Pancreas (tissue), 10 donors: Measurements from ENCODE around the gene CLEC18B. TPM values are rescaled to one million over a fixed set of nuclear protein-coding genes. Genes with fewer than 3 reads are reported as not detected.
A peak's percentile ranks its signal among the peaks of the same experiment; 100 is the strongest.
"Not testable (repeated sequence)": the region's sequence is repeated elsewhere in the genome, so short reads cannot be mapped to it uniquely, and the experiment has no call there.

Experiments
- ATAC-seq, 4 donors: fragments of 200-7000 bp; cut with Tn5 transposase; one replicate each; pipeline versions ENCODE4 v1.8.0 to v1.9.1; 2020; ENCODE audit warnings: mild to moderate bottlenecking in 4 of 4, moderate library complexity in 4 of 4
- DNase-seq, 6 donors: peaks; one replicate each; pipeline ENCODE4 v3.0.0-alpha.2; 2020
- FAIRE-seq: peaks from 2 replicates; lab custom pipeline; 2012; peaks lifted over from hg19 to GRCh38; lab: Jason Lieb, UNC
- H3K27ac ChIP-seq, 4 donors: fragments of 200-600 bp; sonication (generic); 1 replicate in 3 of 4; 2 replicates in 1 of 4; pipeline versions ENCODE4 v1.5.0 to v1.8.0; 2020
- H3K27me3 ChIP-seq, 4 donors: fragments of 200-600 bp; one replicate each; pipeline ENCODE4 v1.8.0; 2021
- H3K36me3 ChIP-seq, 3 donors: fragments of 200-600 bp; sonication (generic) in 1 of 3; one replicate each; pipeline versions ENCODE4 v1.5.0 to v1.8.0; 2020 to 2021
- H3K4me1 ChIP-seq, 3 donors: fragments of 200-600 bp; one replicate each; pipeline ENCODE4 v1.8.0; 2021
- H3K4me3 ChIP-seq, 4 donors: fragments of 200-600 bp; sonication (generic) in 2 of 4; one replicate each; pipeline versions ENCODE4 v1.5.0 to v1.8.0; 2020 to 2021
- H3K9me3 ChIP-seq, 4 donors: fragments of 200-600 bp; one replicate each; pipeline ENCODE4 v1.8.0; 2021
- WGBS, 2 donors: extraction: QIAGEN DNeasy Blood & Tissue Kit; methylation state at CpG; one replicate each; pipeline ENCODE4 v1.1.7; 2013; 5-methylcytosine and 5-hydroxymethylcytosine counted together
- intact Hi-C, 3 donors: fragments of 100-400 bp; cut with DNase I; formaldehyde crosslinking; loops; one replicate each; pipeline versions ENCODE4 v1.11.1 to v1.14.2; 2022
- polyA plus RNA-seq, 2 donors: library from polyadenylated mRNA; stranded (reverse); fragments of 200-250 nt; gene quantifications; one replicate each; pipeline ENCODE4 v1.2.3, GENCODE V29; 2013
- total RNA-seq, 6 donors: library from RNA; stranded (reverse); fragmentation: NEBNext Ultra II Directional in 4 of 6; extraction: Animal tissue kit (Norgen Biotek cat#: 25700) in 4 of 6; gene quantifications; one replicate each; pipeline versions ENCODE4 v1.2.1 to v1.2.4, GENCODE V29; 2021 to 2023
- donor health status: healthy with polysubstance abuse.
- donor health status: DM: no; HTN: no; CAD: no; lungs with moderate emphysema.
- donor health status: DM: no; HTN: no; CAD: no.
- donor health status: control.
- donor health status: control.
- donor health status: Bipolar disorder and iron deficiency.
- donor health status: DM: yes; HTN: yes; CAD: no.
- donor health status: DM: no; HTN: no; CAD: no.
- donor health status: DM: no; HTN: no; CAD: no.
- donor health status: DM: yes; HTN: yes; CAD: no.

CLEC18B gene
- total and polyA plus RNA-seq, 8 donors: 0.21 to 3.1 (median 0.97) TPM

DNA sequence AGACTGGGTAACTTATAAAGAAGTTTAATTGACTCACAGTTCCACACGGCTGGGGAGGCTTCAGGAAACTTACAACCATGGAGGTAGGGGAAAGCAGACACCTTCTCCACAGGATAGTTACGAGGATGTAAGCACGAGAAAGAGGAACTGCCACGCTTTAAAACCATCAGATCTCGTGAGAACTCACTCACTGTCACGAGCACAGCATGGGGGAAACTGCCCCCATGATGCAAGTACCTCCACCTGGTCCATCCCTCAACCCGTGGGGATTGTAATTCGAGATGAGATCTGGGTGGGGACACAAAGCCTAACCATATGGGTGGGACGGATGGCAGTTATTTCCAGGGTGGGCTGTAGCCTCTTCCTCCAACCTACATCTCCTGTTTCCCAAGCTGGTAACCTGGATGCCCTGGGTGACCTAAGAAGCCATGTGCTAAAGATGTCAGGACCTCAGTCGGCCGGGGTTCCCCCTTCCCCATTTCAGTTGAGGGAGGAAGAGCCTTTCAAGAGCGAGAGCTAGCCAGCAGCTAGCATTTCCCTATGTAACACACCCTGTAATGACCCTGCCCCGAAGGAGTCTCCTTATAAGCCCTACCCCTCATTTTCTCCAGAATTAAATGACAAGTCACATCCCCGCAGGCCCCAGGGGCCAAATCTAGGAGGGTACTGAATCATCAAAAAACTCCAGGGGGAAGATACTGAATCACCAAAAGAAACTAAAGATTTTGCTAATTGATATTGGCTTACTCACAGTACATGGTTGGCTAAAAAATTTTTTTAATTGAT, 16.9 kb downstream of the CLEC18B start:
- H3K27me3 ChIP-seq, FAIRE-seq, DNase-seq, intact Hi-C loops, H3K9me3 ChIP-seq, H3K4me3 ChIP-seq, H3K36me3 ChIP-seq, H3K27ac ChIP-seq, H3K4me1 ChIP-seq, ATAC-seq: not testable (repeated sequence)
- WGBS, 2 donors: 67 to 70% methylated on average over 6 of the region's 14 CpGs

DNA sequence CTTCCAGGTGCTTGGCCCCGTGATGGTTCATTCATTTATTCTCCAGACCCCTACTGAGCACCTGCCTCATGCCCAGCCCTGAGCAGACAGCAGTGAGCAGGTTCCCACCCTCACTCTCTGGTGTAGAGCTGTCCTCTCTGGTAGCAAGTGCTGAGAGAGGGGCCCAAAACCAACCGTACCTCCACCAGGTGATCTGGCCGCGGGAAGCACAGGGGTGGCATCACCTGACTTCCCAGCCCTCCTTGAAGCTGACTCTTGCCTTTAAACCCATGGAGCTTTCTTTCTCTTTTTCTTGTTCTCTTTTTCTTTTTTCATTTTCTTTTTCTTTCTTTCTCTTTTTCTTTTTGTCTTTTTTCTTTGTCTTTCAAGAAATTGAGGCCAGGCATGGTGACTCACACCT, 21.0 kb downstream of the CLEC18B start:
- H3K9me3 ChIP-seq, H3K4me1 ChIP-seq, H3K27me3 ChIP-seq, H3K4me3 ChIP-seq, H3K27ac ChIP-seq, intact Hi-C loops, H3K36me3 ChIP-seq, DNase-seq, ATAC-seq, FAIRE-seq: not testable (repeated sequence)
- 77 to 78% methylated on average over 3 of the region's 4 CpGs for WGBS, 2 donors

DNA sequence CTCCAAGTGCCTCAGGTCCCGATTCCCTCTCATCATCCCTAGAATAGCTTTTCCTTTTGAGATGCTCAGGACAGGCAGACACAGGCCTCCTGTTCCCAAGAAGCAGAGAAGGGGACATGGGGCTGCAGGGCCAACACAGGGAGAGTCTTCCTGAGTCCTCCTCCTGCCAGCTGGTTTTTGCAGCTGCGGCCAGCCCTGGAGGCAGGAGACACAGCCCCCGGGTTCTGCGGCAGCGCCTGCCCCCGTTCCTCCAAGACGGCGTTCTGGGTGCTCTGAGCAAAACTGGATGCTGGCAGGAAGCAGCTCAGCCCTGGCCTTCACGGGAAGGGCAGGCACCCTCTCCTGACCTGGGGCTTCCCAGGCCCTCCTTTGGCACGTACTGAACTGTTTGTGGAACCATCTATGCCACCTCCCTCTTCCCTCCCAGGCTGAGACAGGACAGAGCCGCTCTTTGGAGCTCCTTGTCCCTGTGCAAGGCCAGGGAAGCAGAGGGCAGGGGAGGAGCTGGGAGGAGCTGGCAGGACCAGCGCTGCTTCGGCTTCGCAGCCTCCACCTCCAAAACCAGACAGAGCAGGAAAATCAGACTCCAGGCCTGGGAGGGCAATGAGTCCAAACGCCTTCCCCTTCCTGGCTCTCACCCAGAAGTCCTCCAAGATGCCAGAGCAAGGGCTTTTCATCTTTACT, 22.9 kb downstream of the CLEC18B start:
- peak in 3 of 4 donors; percentile 18 to 43 (median 34) for ATAC-seq
- H3K4me1 ChIP-seq, intact Hi-C loops, H3K9me3 ChIP-seq, H3K27ac ChIP-seq, H3K4me3 ChIP-seq, H3K27me3 ChIP-seq, FAIRE-seq, H3K36me3 ChIP-seq: not testable (repeated sequence)
- WGBS, 2 donors: 59 to 68% methylated on average over 11 of the region's 15 CpGs
- peak in 1 of 6 donors; percentile 45 for DNase-seq

DNA sequence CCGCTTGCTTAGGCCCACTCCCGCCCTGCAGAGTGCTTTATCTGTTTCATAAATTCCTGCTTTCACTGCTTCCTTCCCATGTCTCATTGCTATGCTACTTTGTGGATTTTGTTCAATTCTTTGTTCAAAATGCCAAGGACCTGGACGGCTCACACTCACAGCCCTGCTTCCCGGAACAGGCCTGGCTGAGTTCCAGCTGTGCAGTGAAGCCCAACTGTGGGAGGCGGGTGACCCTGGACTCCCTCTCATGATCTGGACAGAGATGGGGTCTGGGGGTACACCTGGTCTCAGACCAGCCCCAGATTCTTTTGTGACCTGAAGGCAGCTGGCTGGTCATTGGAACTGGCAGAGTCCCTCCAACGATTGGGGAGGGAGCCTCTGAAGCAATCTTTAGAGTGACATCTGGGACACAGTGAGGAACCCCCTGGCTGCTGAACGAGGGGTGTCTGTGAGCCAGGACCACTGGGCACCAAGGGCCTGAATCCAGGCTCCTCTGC, 24.7 kb downstream of the CLEC18B start:
- FAIRE-seq, H3K4me1 ChIP-seq, H3K4me3 ChIP-seq, H3K9me3 ChIP-seq, intact Hi-C loops, H3K27ac ChIP-seq, H3K27me3 ChIP-seq, H3K36me3 ChIP-seq: not testable (repeated sequence)
- DNase-seq (peak in 4 of 6 donors; percentile 13 to 64 (median 54)), ATAC-seq (peak; percentile 53 to 82 (median 77))
- 26 to 27% methylated on average over 7 of the region's 7 CpGs for WGBS, 2 donors

DNA sequence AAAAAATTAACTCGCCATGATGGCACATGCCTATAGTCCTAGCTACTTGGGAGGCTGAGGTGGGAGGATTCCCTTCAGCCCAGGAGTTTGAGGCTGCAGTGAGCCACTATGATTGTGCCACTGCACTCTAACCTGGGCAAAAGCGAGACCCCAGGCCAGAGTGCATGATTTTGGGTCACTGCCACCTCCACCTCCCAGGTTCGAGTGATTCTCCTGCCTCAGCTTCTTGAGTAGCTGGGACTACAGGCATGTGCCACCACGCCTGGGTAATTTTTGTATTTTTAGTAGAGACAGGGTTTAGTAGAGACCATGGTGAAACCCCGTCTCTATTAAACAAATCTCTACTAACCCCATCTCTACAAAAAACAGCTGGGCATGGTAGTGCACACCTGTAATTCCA, 26.7 kb downstream of the CLEC18B start:
- H3K4me1 ChIP-seq, FAIRE-seq, H3K4me3 ChIP-seq, H3K27me3 ChIP-seq, H3K27ac ChIP-seq, ATAC-seq, H3K9me3 ChIP-seq, intact Hi-C loops, H3K36me3 ChIP-seq, DNase-seq: not testable (repeated sequence)
- 81 to 88% methylated on average over 3 of the region's 5 CpGs for WGBS, 2 donors

DNA sequence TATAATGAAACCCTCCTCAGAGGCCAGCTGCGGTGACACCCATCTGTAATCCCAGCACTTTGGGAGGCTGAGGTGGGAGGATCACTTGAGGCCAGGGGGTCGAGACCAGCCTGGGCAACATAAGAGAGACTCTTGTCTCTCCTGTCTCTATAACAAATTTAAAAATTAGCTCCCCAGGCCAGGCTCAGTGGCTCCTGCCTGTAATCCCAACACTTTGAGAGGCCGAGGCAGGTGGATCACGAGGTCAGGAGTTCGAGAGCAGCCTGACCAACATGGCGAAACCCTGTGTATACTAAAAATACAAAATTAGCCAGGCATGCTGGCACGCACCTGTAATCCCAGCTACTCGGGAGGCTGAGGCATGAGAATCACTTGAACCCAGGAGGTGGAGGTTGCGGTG, 27.1 kb downstream of the CLEC18B start:
- H3K4me3 ChIP-seq, FAIRE-seq: not testable (repeated sequence)
- WGBS, 2 donors: 85 to 91% methylated on average over 9 of the region's 9 CpGs

DNA sequence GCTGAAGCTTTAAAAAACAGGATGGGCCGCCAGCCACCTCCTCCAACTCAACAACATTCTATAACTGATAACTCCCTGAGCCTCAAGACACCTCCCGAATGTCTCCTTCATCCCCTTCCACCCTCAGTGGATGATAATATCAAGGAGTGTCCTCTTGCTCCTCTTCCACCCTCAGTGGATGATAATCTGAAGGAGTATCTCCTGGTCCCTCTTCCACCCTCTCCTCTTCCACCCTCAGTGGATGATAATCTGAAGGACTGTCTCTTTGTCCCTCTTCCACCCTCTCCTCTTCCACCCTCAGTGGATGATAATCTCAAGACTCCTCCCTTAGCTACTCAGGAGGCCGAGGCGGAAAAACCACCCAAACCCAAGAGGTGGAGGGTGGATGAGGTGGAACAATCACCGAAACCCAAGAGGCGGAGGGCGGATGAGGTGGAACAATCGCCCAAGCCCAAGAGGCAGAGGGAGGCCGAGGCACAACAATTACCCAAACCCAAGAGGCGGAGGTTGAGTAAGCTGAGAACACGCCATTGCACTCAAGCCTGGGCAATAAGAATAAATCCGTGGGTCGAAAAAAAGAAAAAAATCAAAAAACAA, 29.7 kb downstream of the CLEC18B start:
- H3K27ac ChIP-seq, H3K36me3 ChIP-seq, H3K4me3 ChIP-seq, FAIRE-seq, H3K9me3 ChIP-seq, H3K4me1 ChIP-seq, intact Hi-C loops, ATAC-seq, H3K27me3 ChIP-seq, DNase-seq: not testable (repeated sequence)
- WGBS, 2 donors: 63 to 81% methylated on average over 9 of the region's 13 CpGs

More for the DNA sequence above, 27.1 kb downstream of the CLEC18B start:
- DNase-seq, H3K27ac ChIP-seq, H3K9me3 ChIP-seq, H3K36me3 ChIP-seq, intact Hi-C loops, H3K27me3 ChIP-seq, ATAC-seq, H3K4me1 ChIP-seq: not testable (repeated sequence)

DNA sequence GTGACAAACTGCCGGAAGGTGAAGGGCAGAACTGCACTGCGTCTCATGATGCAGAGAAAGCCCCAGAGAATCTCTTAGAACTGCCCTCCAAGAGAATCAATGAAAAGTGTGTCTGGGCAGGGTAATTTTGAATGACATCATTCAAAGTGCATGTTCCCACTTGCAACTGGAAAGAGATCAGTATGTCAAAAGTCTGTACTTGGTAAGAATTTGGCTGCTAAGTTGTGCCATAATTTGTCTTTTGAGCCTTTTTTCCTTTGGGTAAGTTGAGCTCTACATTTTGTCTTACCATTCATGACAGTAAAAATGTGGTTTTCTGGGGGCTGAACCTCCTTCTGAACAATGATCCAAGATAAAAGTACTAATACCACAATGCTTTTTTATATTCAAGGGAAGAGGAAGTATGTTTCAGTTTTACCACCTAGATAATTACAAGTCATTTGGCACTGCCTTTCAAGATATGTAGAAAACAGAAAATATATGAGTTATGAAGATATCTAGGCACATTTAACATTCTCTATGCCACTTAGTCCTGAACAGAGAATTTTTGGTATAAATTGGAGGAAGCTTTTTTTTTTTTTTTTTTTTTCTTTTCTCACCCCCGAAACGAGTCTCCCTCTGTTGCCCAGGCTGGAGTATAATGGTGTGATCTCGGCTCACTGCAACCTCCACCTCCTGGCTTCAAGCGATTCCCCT, 38.8 kb downstream of the CLEC18B start:
- DNase-seq, ATAC-seq, H3K4me3 ChIP-seq, intact Hi-C loops, H3K27ac ChIP-seq, H3K4me1 ChIP-seq, FAIRE-seq, H3K9me3 ChIP-seq, H3K36me3 ChIP-seq, H3K27me3 ChIP-seq: not testable (repeated sequence)
- WGBS, 2 donors: 72 to 83% methylated on average over 2 to 3 of the region's 6 CpGs

DNA sequence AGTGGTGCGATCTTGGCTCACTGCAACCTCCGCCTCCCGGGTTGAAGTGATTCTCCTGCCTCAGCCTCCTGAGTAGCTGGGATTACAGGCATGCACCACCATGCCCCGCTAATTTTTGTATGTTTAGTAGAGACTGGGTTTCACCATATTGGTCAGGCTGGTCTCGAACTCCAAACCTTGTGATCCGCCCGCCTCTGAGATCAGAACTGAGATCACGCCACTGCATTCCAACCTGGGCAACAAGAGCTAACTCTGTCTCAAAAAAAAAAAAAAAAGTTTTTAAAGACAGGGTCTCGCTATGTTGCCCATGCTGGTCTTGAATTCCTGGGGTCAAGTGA, 47.5 kb downstream of the CLEC18B start:
- DNase-seq, H3K9me3 ChIP-seq, H3K36me3 ChIP-seq, ATAC-seq, intact Hi-C loops, H3K27ac ChIP-seq, H3K4me3 ChIP-seq, H3K4me1 ChIP-seq, FAIRE-seq, H3K27me3 ChIP-seq: not testable (repeated sequence)
- 90 to 93% methylated on average over 9 of the region's 9 CpGs for WGBS, 2 donors
